ENCODE data around the gene GNAL.

- TF ChIP-seq CTCF (conservative IDR thresholded peaks at IDR 0.05; ENCODE audit: low read depth, low read length) (no peak), EZH2phosphoT487 (IDR thresholded peaks at IDR 0.05; ENCODE audit: borderline replicate concordance, low read length) (no peak)
Observed at GRCh38 chr18:11750171-11750570, 61.1 kb downstream of the GNAL start.
